ENCODE results near the gene ZIC5.

The ZIC5 gene

GRCh38 chr13:99971576-99972189 lies at the start of gene ZIC5:
ZIC5 (minus strand) TSS chr13:99971767; CDS start chr13:99971603, 164 bp downstream.
- H3K36me3 ChIP-seq (ENCODE audit: control insufficient read depth in 5 of 5, insufficient read depth in 5 of 5, low read length in 5 of 5), result no peaks in the 10 kb centered on the region
- H3K9me3 ChIP-seq (ENCODE audit: control insufficient read depth in 5 of 5, low read length in 5 of 5), result peaks cover 0 to 3% (median 0%) of the 10 kb centered on the region in 5 donors
- H3K27ac ChIP-seq (ENCODE audit: low read depth, low read length), result no peak within 1 kb of the TSS
- H3K9ac ChIP-seq (ENCODE audit: low read length in 5 of 5), result no peak within 1 kb of the TSS
- H3K4me3 ChIP-seq (ENCODE audit: low read depth in 1 of 5, low read length in 5 of 5), result peak within 1 kb of the TSS in 1 of 5 donors; percentile 40
- H3K4me1 ChIP-seq (ENCODE audit: control insufficient read depth in 5 of 5, insufficient read depth in 5 of 5, low read length in 5 of 5), result peaks cover 1 to 35% (median 27%) of the 10 kb centered on the region in 5 donors
- H3K27me3 ChIP-seq (ENCODE audit: control insufficient read depth in 5 of 5, insufficient read depth in 4 of 5, low read length in 5 of 5), result peaks cover 59 to 85% (median 75%) of the 10 kb centered on the region in 5 donors

- Histone ChIP-seq H3K9me3 (ENCODE audit: control insufficient read depth in 5 of 5, low read length in 5 of 5) (no peaks in the 10 kb centered on the region), H3K27me3 (ENCODE audit: control insufficient read depth in 5 of 5, insufficient read depth in 4 of 5, low read length in 5 of 5) (no peaks in the 10 kb centered on the region), H3K36me3 (ENCODE audit: control insufficient read depth in 5 of 5, insufficient read depth in 5 of 5, low read length in 5 of 5) (no peaks in the 10 kb centered on the region), H3K27ac (ENCODE audit: low read depth, low read length) (no peak overlapping the region), H3K4me3 (ENCODE audit: low read depth in 1 of 5, low read length in 5 of 5) (no peak overlapping the region), H3K4me1 (ENCODE audit: control insufficient read depth in 5 of 5, insufficient read depth in 5 of 5, low read length in 5 of 5) (no peaks in the 10 kb centered on the region), H3K9ac (ENCODE audit: low read length in 5 of 5) (no peak overlapping the region)
Measured at GRCh38 chr13:100019780-100020356, 48.3 kb upstream of the ZIC5 start.

GRCh38 chr13:100014621-100015020 lies 43.1 kb upstream of the ZIC5 start:
- peaks cover 0 to 5% (median 0%) of the 10 kb centered on the region in 5 donors for H3K27me3 ChIP-seq (ENCODE audit: control insufficient read depth in 5 of 5, insufficient read depth in 4 of 5, low read length in 5 of 5)
- no peaks in the 10 kb centered on the region for H3K36me3 ChIP-seq (ENCODE audit: control insufficient read depth in 5 of 5, insufficient read depth in 5 of 5, low read length in 5 of 5)
- H3K4me3 ChIP-seq (ENCODE audit: low read depth in 1 of 5, low read length in 5 of 5), result no peak overlapping the region
- H3K27ac ChIP-seq (ENCODE audit: low read depth, low read length), result no peak overlapping the region
- no peak overlapping the region for H3K9ac ChIP-seq (ENCODE audit: low read length in 5 of 5)
- no peaks in the 10 kb centered on the region for H3K4me1 ChIP-seq (ENCODE audit: control insufficient read depth in 5 of 5, insufficient read depth in 5 of 5, low read length in 5 of 5)
- no peaks in the 10 kb centered on the region for H3K9me3 ChIP-seq (ENCODE audit: control insufficient read depth in 5 of 5, low read length in 5 of 5)

- H3K27me3 ChIP-seq (ENCODE audit: control insufficient read depth in 5 of 5, insufficient read depth in 4 of 5, low read length in 5 of 5), result peaks cover 38 to 68% (median 41%) of the 10 kb centered on the region in 5 donors
Measured at GRCh38 chr13:99998261-99998660, 26.7 kb upstream of the ZIC5 start.

GRCh38 chr13:99997702-99998214 lies 26.2 kb upstream of the ZIC5 start:
- Histone ChIP-seq H3K9me3 (ENCODE audit: control insufficient read depth in 5 of 5, low read length in 5 of 5) (peaks cover 0 to 10% (median 0%) of the 10 kb centered on the region in 5 donors), H3K27me3 (ENCODE audit: control insufficient read depth in 5 of 5, insufficient read depth in 4 of 5, low read length in 5 of 5) (peaks cover 41 to 72% (median 45%) of the 10 kb centered on the region in 5 donors), H3K9ac (ENCODE audit: low read length in 5 of 5) (no peak overlapping the region), H3K4me1 (ENCODE audit: control insufficient read depth in 5 of 5, insufficient read depth in 5 of 5, low read length in 5 of 5) (peaks cover 0 to 10% (median 5%) of the 10 kb centered on the region in 5 donors), H3K27ac (ENCODE audit: low read depth, low read length) (no peak overlapping the region), H3K36me3 (ENCODE audit: control insufficient read depth in 5 of 5, insufficient read depth in 5 of 5, low read length in 5 of 5) (no peaks in the 10 kb centered on the region), H3K4me3 (ENCODE audit: low read depth in 1 of 5, low read length in 5 of 5) (no peak overlapping the region)

More at GRCh38 chr13:99998261-99998660, 26.7 kb upstream of the ZIC5 start:
- no peaks in the 10 kb centered on the region for H3K36me3 ChIP-seq (ENCODE audit: control insufficient read depth in 5 of 5, insufficient read depth in 5 of 5, low read length in 5 of 5)
- no peak overlapping the region for H3K9ac ChIP-seq (ENCODE audit: low read length in 5 of 5)
- peaks cover 0 to 10% (median 0%) of the 10 kb centered on the region in 5 donors for H3K9me3 ChIP-seq (ENCODE audit: control insufficient read depth in 5 of 5, low read length in 5 of 5)
- H3K4me3 ChIP-seq (ENCODE audit: low read depth in 1 of 5, low read length in 5 of 5), result no peak overlapping the region
- no peak overlapping the region for H3K27ac ChIP-seq (ENCODE audit: low read depth, low read length)
- peaks cover 0 to 10% (median 5%) of the 10 kb centered on the region in 5 donors for H3K4me1 ChIP-seq (ENCODE audit: control insufficient read depth in 5 of 5, insufficient read depth in 5 of 5, low read length in 5 of 5)

GRCh38 chr13:99996381-99996973 lies 24.9 kb upstream of the ZIC5 start:
- H3K36me3 ChIP-seq (ENCODE audit: control insufficient read depth in 5 of 5, insufficient read depth in 5 of 5, low read length in 5 of 5), result no peaks in the 10 kb centered on the region
- H3K9me3 ChIP-seq (ENCODE audit: control insufficient read depth in 5 of 5, low read length in 5 of 5), result peaks cover 0 to 10% (median 0%) of the 10 kb centered on the region in 5 donors
- H3K27me3 ChIP-seq (ENCODE audit: control insufficient read depth in 5 of 5, insufficient read depth in 4 of 5, low read length in 5 of 5), result peaks cover 52 to 80% (median 57%) of the 10 kb centered on the region in 5 donors
- H3K4me3 ChIP-seq (ENCODE audit: low read depth in 1 of 5, low read length in 5 of 5), result no peak overlapping the region
- H3K27ac ChIP-seq (ENCODE audit: low read depth, low read length), result no peak overlapping the region
- peaks cover 0 to 10% (median 5%) of the 10 kb centered on the region in 5 donors for H3K4me1 ChIP-seq (ENCODE audit: control insufficient read depth in 5 of 5, insufficient read depth in 5 of 5, low read length in 5 of 5)
- H3K9ac ChIP-seq (ENCODE audit: low read length in 5 of 5), result no peak overlapping the region

- H3K27me3 ChIP-seq (ENCODE audit: control insufficient read depth in 5 of 5, insufficient read depth in 4 of 5, low read length in 5 of 5), result peaks cover 56 to 87% (median 64%) of the 10 kb centered on the region in 5 donors
- H3K9me3 ChIP-seq (ENCODE audit: control insufficient read depth in 5 of 5, low read length in 5 of 5), result peaks cover 0 to 10% (median 0%) of the 10 kb centered on the region in 5 donors
- no peaks in the 10 kb centered on the region for H3K36me3 ChIP-seq (ENCODE audit: control insufficient read depth in 5 of 5, insufficient read depth in 5 of 5, low read length in 5 of 5)
- H3K4me1 ChIP-seq (ENCODE audit: control insufficient read depth in 5 of 5, insufficient read depth in 5 of 5, low read length in 5 of 5), result peaks cover 0 to 11% (median 6%) of the 10 kb centered on the region in 5 donors
- H3K27ac ChIP-seq (ENCODE audit: low read depth, low read length), result no peak overlapping the region
- H3K4me3 ChIP-seq (ENCODE audit: low read depth in 1 of 5, low read length in 5 of 5), result peak overlapping the region in 2 of 5 donors; percentile 10 to 26
- no peak overlapping the region for H3K9ac ChIP-seq (ENCODE audit: low read length in 5 of 5)
Measured at GRCh38 chr13:99995589-99996380, 24.2 kb upstream of the ZIC5 start.

- H3K9ac ChIP-seq (ENCODE audit: low read length in 5 of 5), result no peak overlapping the region
- H3K9me3 ChIP-seq (ENCODE audit: control insufficient read depth in 5 of 5, low read length in 5 of 5), result peaks cover 0 to 10% (median 0%) of the 10 kb centered on the region in 5 donors
- no peak overlapping the region for H3K4me3 ChIP-seq (ENCODE audit: low read depth in 1 of 5, low read length in 5 of 5)
- no peaks in the 10 kb centered on the region for H3K36me3 ChIP-seq (ENCODE audit: control insufficient read depth in 5 of 5, insufficient read depth in 5 of 5, low read length in 5 of 5)
- H3K27ac ChIP-seq (ENCODE audit: low read depth, low read length), result no peak overlapping the region
- H3K27me3 ChIP-seq (ENCODE audit: control insufficient read depth in 5 of 5, insufficient read depth in 4 of 5, low read length in 5 of 5), result peaks cover 63 to 94% (median 70%) of the 10 kb centered on the region in 5 donors
- peaks cover 0 to 17% (median 13%) of the 10 kb centered on the region in 5 donors for H3K4me1 ChIP-seq (ENCODE audit: control insufficient read depth in 5 of 5, insufficient read depth in 5 of 5, low read length in 5 of 5)
Measured at GRCh38 chr13:99995104-99995588, 23.6 kb upstream of the ZIC5 start.

GRCh38 chr13:99994638-99995020 lies 23.1 kb upstream of the ZIC5 start:
- H3K27me3 ChIP-seq (ENCODE audit: control insufficient read depth in 5 of 5, insufficient read depth in 4 of 5, low read length in 5 of 5), result peaks cover 68 to 96% (median 76%) of the 10 kb centered on the region in 5 donors

More at GRCh38 chr13:99994638-99995020, 23.1 kb upstream of the ZIC5 start:
- H3K4me1 ChIP-seq (ENCODE audit: control insufficient read depth in 5 of 5, insufficient read depth in 5 of 5, low read length in 5 of 5), result peaks cover 0 to 22% (median 17%) of the 10 kb centered on the region in 5 donors
- no peak overlapping the region for H3K27ac ChIP-seq (ENCODE audit: low read depth, low read length)
- no peak overlapping the region for H3K4me3 ChIP-seq (ENCODE audit: low read depth in 1 of 5, low read length in 5 of 5)
- H3K36me3 ChIP-seq (ENCODE audit: control insufficient read depth in 5 of 5, insufficient read depth in 5 of 5, low read length in 5 of 5), result no peaks in the 10 kb centered on the region
- H3K9me3 ChIP-seq (ENCODE audit: control insufficient read depth in 5 of 5, low read length in 5 of 5), result peaks cover 0 to 10% (median 0%) of the 10 kb centered on the region in 5 donors
- no peak overlapping the region for H3K9ac ChIP-seq (ENCODE audit: low read length in 5 of 5)

Data from subcutaneous abdominal adipose tissue (tissue), 5 donors.